GM04504 (cell line): Measurements from ENCODE around the gene NR1H2.
A peak's percentile ranks its signal among the peaks of the same experiment; 100 is the strongest.
"Not testable (repeated sequence)": the region's sequence is repeated elsewhere in the genome, so short reads cannot be mapped to it uniquely, and the experiment has no call there.

Experiments used
- DNase-seq: peaks from one replicate; pipeline ENCODE4 v3.0.0-alpha.2; 2012; ENCODE audit warnings: low read depth

The NR1H2 gene

DNA sequence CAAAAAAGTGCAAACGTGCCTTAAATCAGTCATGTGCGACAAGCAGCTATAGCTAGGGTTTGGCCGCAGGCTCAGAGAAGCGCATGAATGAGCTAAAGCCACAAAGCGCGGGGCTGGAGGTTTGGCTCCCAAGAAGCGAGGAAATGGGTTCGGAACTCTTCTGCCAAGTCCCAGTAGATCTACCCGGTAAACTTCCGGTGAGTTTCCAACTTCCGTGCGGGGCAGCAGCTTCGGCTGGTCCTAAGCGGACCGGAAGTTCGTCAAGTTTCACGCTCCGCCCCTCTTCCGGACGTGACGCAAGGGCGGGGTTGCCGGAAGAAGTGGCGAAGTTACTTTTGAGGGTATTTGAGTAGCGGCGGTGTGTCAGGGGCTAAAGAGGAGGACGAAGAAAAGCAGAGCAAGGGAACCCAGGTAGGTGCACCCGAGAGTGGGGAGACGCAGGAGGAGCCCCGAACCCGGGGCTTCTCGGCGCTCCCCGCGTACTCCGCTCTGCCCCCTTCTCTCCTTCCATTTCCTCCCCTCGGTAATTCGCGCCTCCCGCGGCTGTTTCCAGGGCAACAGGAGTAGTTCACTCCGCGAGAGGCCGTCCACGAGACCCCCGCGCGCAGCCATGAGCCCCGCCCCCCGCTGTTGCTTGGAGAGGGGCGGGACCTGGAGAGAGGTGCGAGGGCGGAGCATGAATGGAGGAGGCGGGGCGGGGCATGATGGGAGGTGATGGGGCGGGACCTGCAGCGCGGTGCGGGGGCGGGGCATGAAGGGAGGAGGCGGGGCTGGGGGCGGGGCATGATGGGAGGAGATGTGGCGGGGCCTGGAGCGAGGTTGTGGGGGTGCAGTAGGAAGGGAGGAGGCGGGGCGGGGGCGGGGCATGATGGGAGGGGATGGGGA lies at the start of gene NR1H2:
Gene NR1H2 (plus strand): TSS at position 292 of the 885 bp plus-strand sequence. CDS start 1,149 bp downstream, outside the sequence.
- peak; percentile 91 for DNase-seq

DNA sequence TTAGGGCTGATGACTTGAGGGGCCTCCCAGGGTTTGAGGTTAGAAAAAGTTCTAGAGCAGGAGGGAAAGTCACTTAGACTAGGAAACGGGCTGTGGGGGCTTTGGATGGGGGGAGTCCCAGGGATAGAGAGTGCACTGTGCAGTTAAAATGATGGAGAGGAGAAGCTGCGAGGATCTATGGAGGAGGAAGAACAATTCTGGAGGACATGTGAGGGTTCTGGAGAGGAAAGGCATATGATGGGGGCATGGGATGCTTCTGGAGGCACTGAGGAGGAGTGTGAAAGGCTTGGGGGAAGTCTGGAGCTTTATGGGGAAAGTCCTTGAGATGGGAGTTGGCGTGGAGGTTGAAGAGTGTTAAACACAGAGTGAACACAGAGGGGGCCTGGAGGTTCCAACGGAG lies 49.2 kb upstream of the NR1H2 start:
- no peak for DNase-seq

DNA sequence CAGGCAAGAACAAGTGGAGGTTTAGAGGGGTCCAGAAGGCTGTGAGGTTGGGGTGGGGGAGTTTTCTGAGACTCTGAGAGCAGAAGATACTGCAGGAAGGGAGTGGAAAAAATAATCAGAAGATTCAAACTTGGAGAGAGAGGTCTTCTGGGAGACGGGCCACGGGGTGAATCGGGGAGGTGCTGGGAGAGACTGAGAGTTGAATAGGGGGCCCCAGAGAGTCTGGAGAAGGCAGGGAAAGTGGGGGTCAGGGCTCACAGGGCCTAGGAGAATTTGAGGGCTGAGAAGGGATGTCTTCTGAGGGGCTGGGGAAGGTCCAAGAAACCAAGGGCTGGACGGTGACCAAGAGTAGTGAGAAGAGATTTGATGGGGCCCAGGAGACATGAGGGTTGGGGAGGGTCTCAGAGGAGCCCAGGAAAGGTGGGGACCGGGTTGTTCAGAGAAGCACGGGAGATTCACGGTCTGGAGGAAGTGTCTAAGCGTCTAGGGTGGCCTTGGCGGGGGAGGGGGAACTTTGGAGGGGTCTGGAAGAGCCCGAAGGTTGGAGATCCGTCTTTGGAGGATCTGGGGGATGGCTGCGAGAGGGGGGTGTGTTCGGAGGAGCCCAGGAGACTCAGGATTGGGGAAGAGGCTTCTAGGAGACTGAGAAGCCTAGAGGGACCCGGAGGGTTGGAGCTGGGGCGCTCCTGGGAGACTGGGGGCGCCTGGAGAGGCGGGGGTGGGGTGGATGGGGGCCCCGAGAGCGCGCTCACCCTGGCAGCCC lies 48.6 kb upstream of the NR1H2 start:
- DNase-seq = no peak

GRCh38 chr19:50328224-50328872 lies 47.9 kb upstream of the NR1H2 start:
- no peak for DNase-seq

DNA sequence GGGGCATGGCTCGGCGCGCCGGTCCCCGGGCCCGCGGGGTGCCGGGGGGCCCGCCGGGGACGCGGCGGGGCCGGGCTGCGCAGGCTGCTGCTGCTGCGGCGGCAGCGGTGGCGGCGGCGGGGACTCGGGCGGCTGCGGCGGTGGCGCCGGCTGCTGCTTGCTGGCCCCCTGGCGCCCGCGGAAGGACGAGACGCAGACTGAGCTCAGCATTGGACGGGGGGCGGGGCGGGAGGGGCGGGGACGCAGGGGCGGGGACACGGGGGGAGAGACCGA lies 47.4 kb upstream of the NR1H2 start:
- DNase-seq = no peak

- peak; percentile 23 for DNase-seq
These were observed 46.9 kb upstream of the NR1H2 start, which contains the start of gene KCNC3 for GRCh38 chr19:50329146-50329925. TSS of gene KCNC3 (minus strand) at chr19:50329377. CDS start at chr19:50329082, 295 bp downstream.

DNA sequence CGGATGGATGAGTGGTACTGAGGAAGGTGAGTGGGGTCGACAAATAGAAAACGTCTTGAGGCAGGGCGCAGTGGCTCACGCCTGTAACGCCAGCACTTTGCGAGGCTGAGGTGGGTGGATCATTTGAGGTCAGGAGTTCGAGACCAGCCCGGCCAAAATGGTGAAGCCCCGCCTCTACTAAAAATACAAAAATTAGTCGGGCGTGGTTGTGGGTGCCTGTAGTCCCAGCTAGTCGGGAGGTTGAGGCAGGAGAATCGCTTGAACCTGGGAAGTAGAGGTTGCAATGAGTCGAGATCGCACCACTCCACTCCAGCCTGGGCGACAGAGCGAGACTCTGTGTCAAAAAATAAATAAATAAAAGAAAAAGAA lies 46.3 kb upstream of the NR1H2 start:
- DNase-seq = not testable (repeated sequence)

GRCh38 chr19:50330365-50331078 lies 45.7 kb upstream of the NR1H2 start:
- no peak for DNase-seq

DNA sequence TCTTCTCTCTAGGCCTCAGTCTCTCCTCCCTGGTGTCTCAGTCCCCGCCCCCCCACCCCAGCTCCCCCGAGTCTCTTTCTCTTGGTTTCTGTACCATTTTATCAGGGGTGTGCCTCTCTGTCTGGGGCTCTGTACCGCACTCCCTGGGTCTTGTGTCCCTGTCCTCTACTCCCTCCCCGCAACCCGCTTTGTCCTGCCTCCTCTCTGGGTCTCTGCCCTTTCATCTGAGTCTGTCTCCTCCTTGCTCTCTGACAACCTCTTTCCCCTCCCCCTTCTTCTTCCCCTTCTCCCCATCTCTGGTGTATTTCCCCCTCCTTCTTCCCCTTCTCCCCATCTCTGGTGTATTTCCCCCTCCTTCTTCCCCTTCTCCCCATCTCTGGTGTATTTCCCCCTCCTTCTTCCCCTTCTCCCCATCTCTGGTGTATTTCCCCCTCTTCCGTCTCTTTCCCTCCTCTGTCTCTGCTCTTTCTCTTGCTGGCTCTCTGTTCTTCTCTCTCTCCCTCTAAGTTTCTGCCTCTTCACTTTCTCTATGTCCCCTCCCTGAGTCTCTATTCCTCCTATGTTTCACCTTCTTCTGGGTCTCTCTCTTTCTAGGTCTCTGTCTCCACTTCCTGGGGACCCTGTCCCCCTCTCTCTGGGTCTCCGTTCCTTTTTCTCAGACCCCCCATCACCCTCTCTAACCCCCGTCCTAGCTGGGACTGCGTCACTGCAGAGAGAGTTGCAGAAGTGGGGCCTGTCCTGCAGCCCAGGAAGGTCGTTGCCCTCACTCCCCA lies 44.9 kb upstream of the NR1H2 start:
- DNase-seq = no peak

DNA sequence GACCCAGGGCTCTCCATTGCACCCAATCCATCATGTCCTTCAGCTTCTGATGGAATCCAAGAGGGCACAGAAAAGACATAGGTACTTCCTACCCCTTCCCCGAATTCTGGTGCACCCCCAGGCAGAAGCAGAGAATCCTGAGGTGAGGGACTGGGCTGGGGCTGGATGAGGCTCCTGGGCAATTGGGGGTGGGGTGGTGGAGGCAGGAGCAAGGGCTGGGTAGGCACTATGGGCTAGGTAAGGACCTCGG lies 44.3 kb upstream of the NR1H2 start:
- no peak for DNase-seq

GRCh38 chr19:50332244-50333038 lies 43.8 kb upstream of the NR1H2 start:
- DNase-seq = no peak

GRCh38 chr19:50333235-50333736 lies 43.0 kb upstream of the NR1H2 start:
- no peak for DNase-seq

DNA sequence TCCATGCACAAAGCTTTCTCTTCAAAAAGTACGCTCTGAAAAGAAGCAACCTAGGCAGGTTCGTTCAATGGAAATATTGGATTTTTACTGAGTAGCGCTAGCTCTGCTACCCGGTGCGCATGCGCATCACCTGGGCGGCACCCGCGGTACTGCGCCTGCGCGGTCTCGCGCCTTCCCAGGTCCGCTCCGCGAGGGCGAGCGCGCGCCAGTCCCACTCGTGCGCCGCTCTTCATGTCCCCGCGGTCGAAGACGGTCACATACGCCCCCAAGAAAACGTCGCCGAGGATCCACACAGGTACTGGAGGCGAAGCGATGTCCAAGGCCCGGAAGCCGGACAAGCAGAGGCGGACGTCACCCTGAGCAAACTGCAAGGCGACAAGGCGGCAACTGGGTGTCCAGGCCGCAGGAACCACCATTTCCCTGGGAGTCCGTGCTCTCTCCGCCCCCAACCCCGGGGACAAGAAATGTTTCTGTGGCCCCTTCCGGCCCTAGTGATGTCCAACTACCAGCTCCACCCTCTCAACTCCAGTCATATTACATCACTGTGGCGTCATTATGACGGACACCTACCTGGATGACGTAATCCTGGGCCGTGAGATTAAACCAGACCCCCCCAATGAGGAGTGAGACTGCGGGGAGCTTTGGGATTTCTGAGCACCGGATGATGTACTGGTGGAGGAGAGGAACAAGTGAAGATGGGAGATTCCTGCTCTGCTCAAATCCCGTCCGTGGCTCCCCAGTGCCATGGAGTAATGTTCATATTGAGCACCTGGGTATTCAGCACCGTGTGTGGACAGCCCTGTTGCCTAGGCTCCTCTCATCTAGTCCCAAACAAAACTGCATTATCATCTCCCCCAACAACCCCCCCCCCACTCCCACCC lies 42.3 kb upstream of the NR1H2 start:
- DNase-seq = peak; percentile 6

DNA sequence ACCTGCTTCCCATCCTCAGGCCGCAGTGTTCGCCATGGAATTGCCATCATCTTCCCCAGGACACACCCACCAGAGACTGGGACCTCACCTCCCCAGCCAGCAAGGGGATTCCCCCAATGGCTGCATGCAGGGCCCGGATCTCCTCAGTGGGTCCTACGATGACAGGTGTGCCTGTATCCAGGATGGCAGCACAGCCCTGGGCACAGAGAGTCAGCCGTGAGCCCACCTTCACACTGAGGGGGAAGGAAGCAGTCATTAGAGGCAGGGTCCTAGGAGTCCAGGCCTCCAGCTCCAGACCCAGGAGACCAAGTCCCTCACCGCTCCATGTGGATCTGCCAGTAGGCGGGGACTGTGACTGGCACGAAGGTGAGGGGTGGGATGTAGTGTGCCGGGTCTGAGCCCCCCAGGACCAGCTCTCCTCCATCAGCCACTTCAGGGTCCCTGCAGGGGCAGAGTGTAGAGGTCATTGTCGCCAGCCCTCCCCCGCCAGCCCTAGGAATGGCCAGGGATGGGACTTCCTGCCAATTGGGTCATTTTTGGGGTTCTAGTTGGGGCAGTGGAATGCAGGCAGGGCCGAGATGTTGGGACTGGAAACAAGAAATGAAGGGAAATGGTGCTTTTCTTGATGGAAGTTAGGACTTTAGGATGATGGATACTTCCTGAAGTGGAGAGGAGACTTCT lies 41.4 kb upstream of the NR1H2 start:
- no peak for DNase-seq

DNA sequence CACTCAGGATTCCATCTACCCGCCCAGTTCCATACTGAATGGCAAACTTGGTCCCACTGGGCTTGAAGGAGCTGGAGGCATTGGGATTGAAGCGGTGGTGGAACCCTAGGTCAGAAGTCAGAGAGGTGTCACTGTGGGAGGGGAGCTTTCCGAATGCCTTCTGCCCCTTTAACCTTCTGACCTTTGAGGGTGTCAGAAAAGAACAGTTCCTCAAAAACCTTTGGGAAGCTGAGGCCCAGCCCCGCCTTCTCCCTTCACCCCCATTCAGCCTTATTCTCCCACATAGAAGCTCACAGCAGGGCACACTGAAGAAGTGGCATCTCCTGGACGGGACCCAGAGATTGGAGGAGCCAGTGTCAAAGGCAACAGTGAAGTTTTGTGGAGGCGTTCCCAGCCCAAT lies 39.2 kb upstream of the NR1H2 start:
- not testable (repeated sequence) for DNase-seq

DNA sequence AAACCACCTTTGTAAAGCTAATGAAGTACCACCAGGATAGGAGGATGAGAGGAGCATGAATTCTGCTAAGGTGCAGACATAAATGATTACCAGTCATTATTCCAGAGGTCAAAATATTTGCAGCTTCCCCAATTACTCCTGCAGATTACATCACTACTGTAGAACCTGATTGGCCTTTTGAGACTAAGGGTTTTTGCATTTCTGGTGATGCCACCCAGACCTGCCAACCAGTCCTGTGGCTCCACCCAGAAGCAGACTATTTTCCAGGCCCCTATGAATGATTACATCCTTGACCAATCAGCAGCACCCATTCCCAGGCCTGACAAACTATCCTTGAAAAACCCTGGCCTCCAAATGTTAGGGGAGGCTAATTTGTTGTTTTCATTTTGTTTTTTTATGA lies 35.9 kb upstream of the NR1H2 start:
- DNase-seq = no peak

DNA sequence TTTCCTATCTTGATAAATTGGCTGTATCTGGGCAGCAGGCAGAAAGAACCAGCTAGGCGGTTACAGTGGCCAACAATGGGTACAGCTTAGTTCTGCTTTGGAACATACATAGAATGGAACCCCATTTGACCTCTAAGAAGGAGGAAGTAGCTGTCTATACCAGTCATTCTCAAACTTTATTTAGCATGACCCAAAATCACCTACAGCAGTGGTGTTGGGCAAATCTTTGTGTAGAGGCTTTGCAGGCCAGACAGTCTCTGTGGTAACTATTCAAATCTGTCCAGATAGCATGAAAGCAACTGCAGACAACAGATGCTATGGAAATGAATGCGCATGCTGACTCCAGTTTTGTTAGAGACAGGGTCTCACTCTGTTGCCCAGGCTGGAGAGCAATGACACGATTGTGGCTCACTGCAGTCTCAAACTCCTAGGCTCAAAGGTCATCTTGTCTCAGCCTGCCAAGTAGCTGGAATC lies 35.1 kb upstream of the NR1H2 start:
- DNase-seq = no peak

DNA sequence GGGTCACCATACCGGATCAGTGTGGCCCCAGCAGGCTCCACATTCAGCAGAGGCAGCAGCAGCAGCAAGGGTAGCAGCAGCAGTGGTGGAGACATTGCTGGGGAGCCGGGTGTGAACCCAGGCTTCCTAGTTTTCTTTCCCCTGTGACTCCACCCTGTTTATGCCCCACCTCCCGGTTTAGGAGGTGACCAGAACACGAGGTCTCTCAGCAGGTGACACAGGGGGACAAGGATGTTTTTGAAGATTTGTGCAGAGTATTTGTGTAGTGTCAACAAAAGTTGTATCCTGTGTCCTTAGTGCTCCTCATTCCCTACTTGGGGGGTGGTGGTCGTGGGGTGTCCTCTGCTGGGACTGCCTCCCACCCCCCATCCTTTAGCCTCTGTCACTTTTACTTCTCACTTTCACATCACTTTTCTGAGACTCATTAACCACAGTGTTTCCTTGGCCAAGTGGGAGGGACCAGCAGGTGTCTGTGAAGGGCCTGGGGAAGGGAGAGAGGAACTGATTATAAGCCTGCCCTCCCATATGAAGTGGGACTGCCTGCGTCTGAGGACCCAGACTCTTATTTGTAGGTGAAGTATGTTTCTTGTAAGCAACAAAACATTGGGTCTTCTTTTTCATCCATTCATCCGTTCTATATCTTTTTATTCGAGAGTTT lies 31.5 kb upstream of the NR1H2 start:
- no peak for DNase-seq
